MCF 10A (cell line): Measurements from ENCODE around the gene REX1BD. TPM values are rescaled to one million over a fixed set of nuclear protein-coding genes. Genes with fewer than 3 reads are reported as not detected.

Experiments
- BruUV-seq: library from RNA; stranded (reverse); fragments of 400-500 nt; replicated peaks from 2 replicates; lab custom pipeline; 2021; lab: Mats Ljungman, UMichigan
- CTCF ChIA-PET: fragments of 300-600 bp; sonication (Branson Sonifier 250); formaldehyde crosslinking; extraction: SDS; loops from one replicate; lab custom pipeline; 2021; ENCODE audit warnings: antibody characterized with exemption, inconsistent platforms; lab: Yijun Ruan, JAX
- POLR2A ChIA-PET: fragments of 300-600, 350-650 bp; sonication (Branson Sonifier 250); formaldehyde crosslinking; extraction: SDS; loops from one replicate; lab custom pipeline; 2020; ENCODE audit warnings: antibody characterized with exemption, inconsistent platforms; lab: Yijun Ruan, JAX
- DNase-seq: peaks from one replicate; pipeline ENCODE4 v3.0.0-alpha.2; 2018; ENCODE audit not compliant: unreplicated experiment
- H3K27ac Mint-ChIP-seq: one replicate; pipeline ENCODE4 v1.8.0; 2022; ENCODE audit warnings: mild to moderate bottlenecking, low read depth, mixed read lengths; ENCODE audit not compliant: unreplicated experiment
- H3K27me3 Mint-ChIP-seq: one replicate; pipeline ENCODE4 v1.8.0; 2022; ENCODE audit warnings: mixed read lengths; ENCODE audit not compliant: insufficient read depth, unreplicated experiment
- H3K36me3 Mint-ChIP-seq: one replicate; pipeline ENCODE4 v1.8.0; 2022; ENCODE audit warnings: mild to moderate bottlenecking, moderate library complexity, mixed read lengths; ENCODE audit not compliant: insufficient read depth, unreplicated experiment
- H3K4me1 Mint-ChIP-seq: one replicate; pipeline ENCODE4 v1.8.0; 2022; ENCODE audit warnings: mixed read lengths; ENCODE audit not compliant: insufficient read depth, unreplicated experiment
- H3K4me3 Mint-ChIP-seq: one replicate; pipeline ENCODE4 v1.8.0; 2022; ENCODE audit warnings: mild to moderate bottlenecking, moderate library complexity, mixed read lengths; ENCODE audit not compliant: unreplicated experiment
- H3K9me3 Mint-ChIP-seq: one replicate; pipeline ENCODE4 v1.8.0; 2022; ENCODE audit warnings: mixed read lengths; ENCODE audit not compliant: unreplicated experiment
- intact Hi-C: fragments of 100-400 bp; cut with micrococcal nuclease; formaldehyde crosslinking; loops from 2 replicates; pipeline ENCODE4 v1.14.1; 2022
- total RNA-seq: library from RNA; stranded (reverse); gene quantifications from 2 replicates; pipeline ENCODE4 v1.2.3, GENCODE V29; 2022
- TF ChIP-seq, protein P1 (sequence below): fragments of 200-600 bp; IDR thresholded peaks from one replicate; pipeline ENCODE4 v1.8.0; 2022; ENCODE audit warnings: antibody characterized with exemption, mild to moderate bottlenecking; ENCODE audit not compliant: unreplicated experiment

REX1BD gene
- total RNA-seq, 1 experiment from 2014 or later, result 49.3 TPM

DNA sequence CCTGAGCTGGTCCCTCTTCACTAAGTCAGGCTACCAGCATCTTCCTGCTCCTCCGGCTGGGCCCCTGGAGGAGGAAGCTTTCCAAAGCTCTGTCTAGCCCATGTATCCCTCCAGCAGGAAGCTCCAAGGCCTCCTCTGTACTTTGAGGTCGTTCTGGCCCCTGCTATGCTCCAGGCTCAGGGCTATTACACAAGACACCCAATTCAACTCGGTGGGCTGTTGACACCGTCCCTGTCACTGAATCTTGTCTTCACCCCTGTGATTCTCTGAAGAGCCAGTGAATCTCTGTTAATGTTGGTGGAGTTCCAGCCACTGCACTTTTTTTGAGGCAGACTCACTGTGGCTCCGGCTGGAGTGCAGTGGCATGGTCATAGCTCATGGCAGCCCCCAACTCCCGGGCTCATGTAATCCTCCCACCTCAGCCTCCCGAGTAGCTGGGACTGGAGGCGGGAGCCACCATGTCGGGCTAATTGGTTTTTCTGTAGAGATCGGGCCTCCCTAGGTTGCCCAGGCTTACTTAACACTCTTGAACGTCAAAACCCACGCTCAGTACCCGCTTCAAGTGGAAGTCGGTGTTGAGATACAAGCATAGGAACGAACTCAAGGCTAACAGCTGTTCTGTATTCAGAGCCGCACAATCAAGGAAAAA is 512 bp upstream of the REX1BD start:
- H3K36me3 Mint-ChIP-seq, result peaks cover 19% of the 10 kb centered on the region
- TF ChIP-seq, protein P1, sequence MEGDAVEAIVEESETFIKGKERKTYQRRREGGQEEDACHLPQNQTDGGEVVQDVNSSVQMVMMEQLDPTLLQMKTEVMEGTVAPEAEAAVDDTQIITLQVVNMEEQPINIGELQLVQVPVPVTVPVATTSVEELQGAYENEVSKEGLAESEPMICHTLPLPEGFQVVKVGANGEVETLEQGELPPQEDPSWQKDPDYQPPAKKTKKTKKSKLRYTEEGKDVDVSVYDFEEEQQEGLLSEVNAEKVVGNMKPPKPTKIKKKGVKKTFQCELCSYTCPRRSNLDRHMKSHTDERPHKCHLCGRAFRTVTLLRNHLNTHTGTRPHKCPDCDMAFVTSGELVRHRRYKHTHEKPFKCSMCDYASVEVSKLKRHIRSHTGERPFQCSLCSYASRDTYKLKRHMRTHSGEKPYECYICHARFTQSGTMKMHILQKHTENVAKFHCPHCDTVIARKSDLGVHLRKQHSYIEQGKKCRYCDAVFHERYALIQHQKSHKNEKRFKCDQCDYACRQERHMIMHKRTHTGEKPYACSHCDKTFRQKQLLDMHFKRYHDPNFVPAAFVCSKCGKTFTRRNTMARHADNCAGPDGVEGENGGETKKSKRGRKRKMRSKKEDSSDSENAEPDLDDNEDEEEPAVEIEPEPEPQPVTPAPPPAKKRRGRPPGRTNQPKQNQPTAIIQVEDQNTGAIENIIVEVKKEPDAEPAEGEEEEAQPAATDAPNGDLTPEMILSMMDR, result no peak
- BruUV-seq, result no TSS peak
- no peak for DNase-seq
- peak overlapping the region; percentile 88 for H3K4me3 Mint-ChIP-seq
- no peaks in the 10 kb centered on the region for H3K9me3 Mint-ChIP-seq
- H3K27ac Mint-ChIP-seq, result peak overlapping the region; percentile 46
- H3K27me3 Mint-ChIP-seq, result no peaks in the 10 kb centered on the region
- CTCF ChIA-PET, result interaction anchor here (0.6 to 3.5 kb wide), 26 partner anchors 11 to 333 kb away, joined by 3 to 27 read pairs (median 4); partner anchors contain the start of genes ELL, UBA52 and UPF1
- intact Hi-C loops, result loop anchor here (1.0 to 5.0 kb wide), 3 partner anchors 66 to 126 kb away; partner anchors contain the start of gene ELL
- POLR2A ChIA-PET, result interaction anchor here (1.1 to 3.6 kb wide), 9 partner anchors 10 to 259 kb away, joined by 3 to 87 read pairs (median 7); partner anchors contain the start of genes ELL, KXD1, UBA52 and UPF1
- H3K4me1 Mint-ChIP-seq, result peaks cover 11% of the 10 kb centered on the region

GRCh38 chr19:18589380-18590272 is 1.0 kb downstream of the REX1BD start:
- H3K27me3 Mint-ChIP-seq, result no peaks in the 10 kb centered on the region
- TF ChIP-seq, protein P1, result peak; percentile 4
- H3K36me3 Mint-ChIP-seq, result peaks cover 19% of the 10 kb centered on the region
- H3K4me3 Mint-ChIP-seq, result peak overlapping the region; percentile 88
- DNase-seq, result peak; percentile 75
- TSS peak; percentile 66 for BruUV-seq
- peaks cover 14% of the 10 kb centered on the region for H3K4me1 Mint-ChIP-seq
- ChIA-PET CTCF (interaction anchor here (0.6 to 3.5 kb wide), 31 partner anchors 9 to 419 kb away, joined by 3 to 27 read pairs (median 4); partner anchors contain the start of genes UBA52 and UPF1), POLR2A (interaction anchor here (0.5 to 3.6 kb wide), 29 partner anchors 9 to 475 kb away, joined by 3 to 87 read pairs (median 4); partner anchors contain the start of genes COPE, DDX49, ELL and FKBP8)
- no peaks in the 10 kb centered on the region for H3K9me3 Mint-ChIP-seq
- H3K27ac Mint-ChIP-seq, result peak overlapping the region; percentile 90
- intact Hi-C loops, result loop anchor here (5.0 kb wide), 3 partner anchors 88 to 173 kb away; no protein-coding TSS in a partner anchor

GRCh38 chr19:18590273-18591272 is 2.0 kb downstream of the REX1BD start:
- ChIA-PET POLR2A (interaction anchor here (0.6 to 3.6 kb wide), 9 partner anchors 10 to 338 kb away, joined by 3 to 87 read pairs (median 4); partner anchors contain the start of genes COPE, DDX49, ELL and KXD1), CTCF (interaction anchor here (0.6 to 3.5 kb wide), 14 partner anchors 8 to 396 kb away, joined by 3 to 27 read pairs (median 4); partner anchors contain the start of gene UBA52)
- H3K27ac Mint-ChIP-seq, result peak overlapping the region; percentile 90
- peak overlapping the region; percentile 88 for H3K4me3 Mint-ChIP-seq
- intact Hi-C loops, result loop anchor here (5.0 kb wide), 1 partner anchor 172 kb away; no protein-coding TSS in a partner anchor
- H3K9me3 Mint-ChIP-seq, result no peaks in the 10 kb centered on the region
- BruUV-seq, result TSS peak; percentile 54
- DNase-seq, result peak; percentile 90
- TF ChIP-seq, protein P1, result peak; percentile 24
- H3K36me3 Mint-ChIP-seq, result peaks cover 19% of the 10 kb centered on the region
- H3K27me3 Mint-ChIP-seq, result no peaks in the 10 kb centered on the region
- H3K4me1 Mint-ChIP-seq, result peaks cover 17% of the 10 kb centered on the region
